ENCODE measurements around the gene GPSM3.

GRCh38 chr6:32239462-32239861 is 47.0 kb upstream of the GPSM3 start:
- TF ChIP-seq YY1 (IDR thresholded peaks at IDR 0.05) (no peak), CTCF (IDR thresholded peaks at IDR 0.05; ENCODE audit: low read depth, low read length, missing input control) (no peak), GABPA (IDR thresholded peaks at IDR 0.05 in 1 of 2, conservative IDR thresholded peaks at IDR 0.05 in 1 of 2) (no peak), REST (IDR thresholded peaks at IDR 0.05) (no peak), JUND (IDR thresholded peaks at IDR 0.05) (no peak), ATF3 (IDR thresholded peaks at IDR 0.05) (no peak)

All from liver (tissue), 3 donors.